Ishikawa (cell line): Measurements from ENCODE around the gene CDK5RAP1.

ENCODE experiments used
- MAX ChIP-seq: IDR thresholded peaks from 2 replicates; pipeline ENCODE4 v1.6.1; 2012
- TAF1 ChIP-seq: IDR thresholded peaks from 2 replicates; pipeline ENCODE4 v1.6.1; 2012; ENCODE audit warnings: low read depth, mild to moderate bottlenecking
- TCF12 ChIP-seq: IDR thresholded peaks from 2 replicates; pipeline ENCODE4 v1.6.1; 2012; ENCODE audit warnings: low read depth
- YY1 ChIP-seq: IDR thresholded peaks from 2 replicates; pipeline ENCODE4 v1.6.1; 2012; ENCODE audit warnings: low read depth

DNA sequence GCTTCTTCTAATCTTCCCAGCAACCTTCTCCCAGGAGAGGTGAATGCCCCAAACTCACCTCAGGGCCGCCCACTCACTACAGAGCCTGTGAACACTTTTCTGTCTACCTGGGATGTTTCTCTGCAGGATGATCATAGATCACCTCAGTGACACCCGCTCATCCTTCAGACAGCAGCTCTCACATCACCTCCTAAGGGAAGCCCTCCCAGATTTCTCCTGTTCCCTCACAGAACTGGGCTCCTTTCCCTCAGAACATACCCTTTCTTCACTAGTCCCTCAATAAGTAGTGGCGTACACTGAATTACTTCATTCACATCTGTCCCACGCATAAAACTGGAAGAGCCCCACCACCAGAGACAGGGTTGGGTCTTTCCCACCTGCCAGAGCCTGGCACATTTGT, 57.8 kb downstream of the CDK5RAP1 start:
- no peak for TF ChIP-seq TCF12
- no peak for TF ChIP-seq YY1
- no peak for TF ChIP-seq MAX
- TF ChIP-seq TAF1: no peak
